Liver (tissue), 9 donors: ENCODE data around the gene RFTN2. TPM values are rescaled to one million over a fixed set of nuclear protein-coding genes. Genes with fewer than 3 reads are reported as not detected.
A peak's percentile ranks its signal among the peaks of the same experiment; 100 is the strongest.

Experiments
- DNase-seq: peaks from one replicate; pipeline ENCODE4 v3.0.0-alpha.2; 2017; ENCODE audit warnings: low spot score
- H3K27ac ChIP-seq, 2 donors: one replicate each; pipeline ENCODE4 v1.7.0; 2013; ENCODE audit warnings: inconsistent platforms in 2 of 2, low read length in 2 of 2, control low read depth in 1 of 2, low read depth in 1 of 2, mild to moderate bottlenecking in 1 of 2
- H3K27me3 ChIP-seq, 4 donors: one replicate each; pipeline versions ENCODE4 v1.6.1 to v1.7.0; 2013; ENCODE audit warnings: low read length in 3 of 4, inconsistent platforms in 1 of 4, mild to moderate bottlenecking in 1 of 4, moderate library complexity in 1 of 4; ENCODE audit not compliant: control insufficient read depth in 4 of 4, insufficient read depth in 4 of 4
- H3K36me3 ChIP-seq, 4 donors: one replicate each; pipeline versions ENCODE4 v1.6.1 to v1.7.0; 2013; ENCODE audit warnings: low read length in 3 of 4, mild to moderate bottlenecking in 3 of 4, low read depth in 1 of 4, moderate library complexity in 1 of 4; ENCODE audit not compliant: control insufficient read depth in 4 of 4, insufficient read depth in 3 of 4
- H3K4me1 ChIP-seq, 4 donors: one replicate each; pipeline versions ENCODE4 v1.6.1 to v1.7.0; 2013; ENCODE audit warnings: low read length in 3 of 4, mild to moderate bottlenecking in 3 of 4, moderate library complexity in 1 of 4; ENCODE audit not compliant: control insufficient read depth in 4 of 4, insufficient read depth in 4 of 4
- H3K4me3 ChIP-seq, 3 donors: one replicate each; pipeline versions ENCODE4 v1.6.1 to v1.7.0; 2013; ENCODE audit warnings: low read length in 3 of 3, control low read depth in 1 of 3, low read depth in 1 of 3, mild to moderate bottlenecking in 1 of 3
- H3K9ac ChIP-seq, 2 donors: one replicate each; pipeline ENCODE4 v1.7.0; 2013; ENCODE audit warnings: low read length in 2 of 2, mild to moderate bottlenecking in 2 of 2, moderate library complexity in 2 of 2, control low read depth in 1 of 2, low read depth in 1 of 2
- H3K9me3 ChIP-seq, 4 donors: one replicate each; pipeline versions ENCODE4 v1.6.1 to v1.7.0; 2013; ENCODE audit warnings: low read length in 3 of 4; ENCODE audit not compliant: control insufficient read depth in 4 of 4
- CTCF ChIP-seq: fragments of 150-350 bp; IDR thresholded peaks from 2 replicates; pipeline ENCODE4 v1.5.1; 2017; ENCODE audit warnings: improper control_type of control experiment, low read depth, low read length; ENCODE audit not compliant: missing input control
- EGR1 ChIP-seq, 2 donors: IDR thresholded peaks; 2 replicates each; pipeline ENCODE4 v1.6.1; 2016 to 2018; ENCODE audit warnings: antibody characterized with exemption in 2 of 2, low read depth in 2 of 2
- FOXA1 ChIP-seq: IDR thresholded peaks from 2 replicates; pipeline ENCODE4 v1.6.1; 2016; ENCODE audit warnings: antibody characterized with exemption
- HNF4A ChIP-seq, 2 donors: conservative IDR thresholded peaks; 2 replicates each; pipeline ENCODE4 v1.6.1; 2016; ENCODE audit warnings: antibody characterized with exemption in 2 of 2, mild to moderate bottlenecking in 2 of 2
- HNF4G ChIP-seq: IDR thresholded peaks from 2 replicates; pipeline ENCODE4 v1.6.1; 2016; ENCODE audit warnings: antibody characterized with exemption
- JUND ChIP-seq, 2 donors: IDR thresholded peaks; 2 replicates each; pipeline ENCODE4 v1.6.1; 2016; ENCODE audit warnings: antibody characterized with exemption in 2 of 2
- NR2F2 ChIP-seq: IDR thresholded peaks from 2 replicates; pipeline ENCODE4 v1.6.1; 2016; ENCODE audit warnings: antibody characterized with exemption
- RAD21 ChIP-seq, 2 donors: IDR thresholded peaks; 2 replicates each; pipeline ENCODE4 v1.6.1; 2016; ENCODE audit warnings: antibody characterized with exemption in 2 of 2, mild to moderate bottlenecking in 2 of 2
- SP1 ChIP-seq: IDR thresholded peaks from 2 replicates; pipeline ENCODE4 v1.6.1; 2018; ENCODE audit warnings: antibody characterized with exemption, mild to moderate bottlenecking
- YY1 ChIP-seq: IDR thresholded peaks from 2 replicates; pipeline ENCODE4 v1.6.1; 2016; ENCODE audit warnings: antibody characterized with exemption, mild to moderate bottlenecking
- WGBS: extraction: QIAGEN DNeasy Blood & Tissue Kit; methylation state at CpG from one replicate; pipeline ENCODE4 v1.1.7; 2013; 5-methylcytosine and 5-hydroxymethylcytosine counted together
- polyA plus RNA-seq, 2 donors: library from polyadenylated mRNA; stranded (reverse) in 1 of 2; unstranded in 1 of 2; fragments of 200-250 nt in 1 of 2; fragments of >200 nt in 1 of 2; fragmentation: Nextera tagmentation in 1 of 2; extraction: Ambion mirVana in 1 of 2; gene quantifications; one replicate each; pipeline versions ENCODE4 v1.2.1 to v1.2.3, GENCODE V29; 2013 to 2015
- total RNA-seq, 2 donors: library from RNA; depleted of rRNA; stranded (reverse); fragments of >200 nt; gene quantifications; one replicate each; pipeline ENCODE4 v1.2.3, GENCODE V29; 2014
- TF ChIP-seq, protein P1 (sequence below): IDR thresholded peaks from 2 replicates; pipeline ENCODE4 v1.6.1; 2016; ENCODE audit warnings: antibody characterized with exemption
- TF ChIP-seq, protein P2 (sequence below): IDR thresholded peaks from 2 replicates; pipeline ENCODE4 v1.6.1; 2016; ENCODE audit warnings: antibody characterized with exemption
- TF ChIP-seq, protein P3 (sequence below): IDR thresholded peaks from 2 replicates; pipeline ENCODE4 v1.6.1; 2016; ENCODE audit warnings: antibody characterized with exemption, mild to moderate bottlenecking
- donor health status: healthy.
- donor health status: healthy.
- donor health status: healthy.
- donor health status: healthy.
- donor health status: healthy.

Gene RFTN2
- total and polyA plus RNA-seq, 4 donors: 0.40 to 4.2 (median 1.2) TPM

GRCh38 chr2:197548582-197548981, 126.8 kb downstream of the RFTN2 start:
- no peaks in the 10 kb centered on the region for H3K9me3 ChIP-seq
- H3K4me1 ChIP-seq: no peaks in the 10 kb centered on the region
- WGBS: 88% methylated on average over 5 of the region's 5 CpGs
- TF ChIP-seq EGR1 (IDR thresholded peaks at IDR 0.05; ENCODE audit: low read depth in 2 of 2): no peak
- no peak for TF ChIP-seq RAD21 (IDR thresholded peaks at IDR 0.05)
- TF ChIP-seq, protein P1, sequence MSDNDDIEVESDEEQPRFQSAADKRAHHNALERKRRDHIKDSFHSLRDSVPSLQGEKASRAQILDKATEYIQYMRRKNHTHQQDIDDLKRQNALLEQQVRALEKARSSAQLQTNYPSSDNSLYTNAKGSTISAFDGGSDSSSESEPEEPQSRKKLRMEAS: no peak
- TF ChIP-seq HNF4A (conservative IDR thresholded peaks at IDR 0.05): peak; percentile 59
- TF ChIP-seq, protein P2, sequence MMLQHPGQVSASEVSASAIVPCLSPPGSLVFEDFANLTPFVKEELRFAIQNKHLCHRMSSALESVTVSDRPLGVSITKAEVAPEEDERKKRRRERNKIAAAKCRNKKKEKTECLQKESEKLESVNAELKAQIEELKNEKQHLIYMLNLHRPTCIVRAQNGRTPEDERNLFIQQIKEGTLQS: no peak
- no peak for TF ChIP-seq YY1
- TF ChIP-seq JUND (IDR thresholded peaks at IDR 0.05): no peak
- H3K4me3 ChIP-seq: no peak overlapping the region
- H3K27me3 ChIP-seq: no peaks in the 10 kb centered on the region
- no peak overlapping the region for H3K27ac ChIP-seq
- no peak overlapping the region for H3K9ac ChIP-seq
- no peak for DNase-seq
- peaks cover 3 to 25% (median 20%) of the 10 kb centered on the region in 4 donors for H3K36me3 ChIP-seq

DNA sequence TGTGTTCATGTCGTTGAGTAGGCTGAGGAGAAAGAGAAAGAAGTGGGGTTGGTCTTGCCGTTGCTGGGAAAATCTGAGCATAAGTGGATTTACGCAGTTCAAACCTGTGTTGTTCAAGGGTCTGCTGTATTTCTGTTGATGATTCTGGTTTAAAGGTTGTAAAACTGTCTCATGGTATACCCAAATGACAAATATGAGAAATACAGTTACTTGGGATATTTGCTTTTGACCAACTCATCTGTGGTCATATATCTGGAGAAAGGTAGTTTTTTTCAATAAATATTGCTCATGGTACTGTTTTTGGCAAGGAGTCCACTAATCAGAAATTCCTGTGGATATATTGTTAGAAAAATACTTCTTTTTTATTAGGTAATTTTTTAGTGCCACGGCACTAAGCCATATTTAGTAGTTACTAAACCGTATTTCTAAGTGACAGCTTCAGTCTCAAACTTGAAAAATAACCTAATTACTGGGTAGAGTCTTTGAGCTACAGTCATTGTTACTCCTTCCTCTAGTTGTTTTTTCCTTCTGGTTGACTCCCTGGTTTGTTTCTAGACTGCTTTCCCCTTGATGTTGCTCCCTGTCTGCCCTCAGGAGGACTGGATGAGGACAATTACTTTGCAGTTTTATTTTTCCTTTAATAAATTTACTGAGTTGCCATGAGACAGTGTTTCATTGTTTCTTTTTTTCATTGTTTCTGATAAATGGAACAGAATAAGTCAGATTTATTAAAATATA, 128.1 kb downstream of the RFTN2 start:
- no peaks in the 10 kb centered on the region for H3K4me1 ChIP-seq
- DNase-seq: no peak
- H3K36me3 ChIP-seq: peaks cover 3 to 31% (median 17%) of the 10 kb centered on the region in 4 donors
- H3K4me3 ChIP-seq: no peak overlapping the region
- 95% methylated on average over 5 of the region's 5 CpGs for WGBS
- H3K9me3 ChIP-seq: no peaks in the 10 kb centered on the region
- no peaks in the 10 kb centered on the region for H3K27me3 ChIP-seq
- no peak for TF ChIP-seq CTCF
- TF ChIP-seq FOXA1: no peak
- no peak for TF ChIP-seq HNF4G
- no peak for TF ChIP-seq RAD21 (IDR thresholded peaks at IDR 0.05)
- TF ChIP-seq, protein P3, sequence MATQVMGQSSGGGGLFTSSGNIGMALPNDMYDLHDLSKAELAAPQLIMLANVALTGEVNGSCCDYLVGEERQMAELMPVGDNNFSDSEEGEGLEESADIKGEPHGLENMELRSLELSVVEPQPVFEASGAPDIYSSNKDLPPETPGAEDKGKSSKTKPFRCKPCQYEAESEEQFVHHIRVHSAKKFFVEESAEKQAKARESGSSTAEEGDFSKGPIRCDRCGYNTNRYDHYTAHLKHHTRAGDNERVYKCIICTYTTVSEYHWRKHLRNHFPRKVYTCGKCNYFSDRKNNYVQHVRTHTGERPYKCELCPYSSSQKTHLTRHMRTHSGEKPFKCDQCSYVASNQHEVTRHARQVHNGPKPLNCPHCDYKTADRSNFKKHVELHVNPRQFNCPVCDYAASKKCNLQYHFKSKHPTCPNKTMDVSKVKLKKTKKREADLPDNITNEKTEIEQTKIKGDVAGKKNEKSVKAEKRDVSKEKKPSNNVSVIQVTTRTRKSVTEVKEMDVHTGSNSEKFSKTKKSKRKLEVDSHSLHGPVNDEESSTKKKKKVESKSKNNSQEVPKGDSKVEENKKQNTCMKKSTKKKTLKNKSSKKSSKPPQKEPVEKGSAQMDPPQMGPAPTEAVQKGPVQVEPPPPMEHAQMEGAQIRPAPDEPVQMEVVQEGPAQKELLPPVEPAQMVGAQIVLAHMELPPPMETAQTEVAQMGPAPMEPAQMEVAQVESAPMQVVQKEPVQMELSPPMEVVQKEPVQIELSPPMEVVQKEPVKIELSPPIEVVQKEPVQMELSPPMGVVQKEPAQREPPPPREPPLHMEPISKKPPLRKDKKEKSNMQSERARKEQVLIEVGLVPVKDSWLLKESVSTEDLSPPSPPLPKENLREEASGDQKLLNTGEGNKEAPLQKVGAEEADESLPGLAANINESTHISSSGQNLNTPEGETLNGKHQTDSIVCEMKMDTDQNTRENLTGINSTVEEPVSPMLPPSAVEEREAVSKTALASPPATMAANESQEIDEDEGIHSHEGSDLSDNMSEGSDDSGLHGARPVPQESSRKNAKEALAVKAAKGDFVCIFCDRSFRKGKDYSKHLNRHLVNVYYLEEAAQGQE: no peak
- TF ChIP-seq JUND (IDR thresholded peaks at IDR 0.05): no peak
- no peak for TF ChIP-seq SP1
- no peak for TF ChIP-seq NR2F2
- no peak overlapping the region for H3K9ac ChIP-seq
- no peak overlapping the region for H3K27ac ChIP-seq
